HG03280 (cell line): ENCODE data around the gene PRKAR2B.
"Not testable (repeated sequence)": the region's sequence is repeated elsewhere in the genome, so short reads cannot be mapped to it uniquely, and the experiment has no call there.

ENCODE experiments used
- ATAC-seq: cut with Tn5 transposase; IDR thresholded peaks from one replicate; pipeline ENCODE4 v1.9.1; 2021; ENCODE audit warnings: mild to moderate bottlenecking, moderate library complexity; ENCODE audit not compliant: unreplicated experiment

PRKAR2B gene

DNA sequence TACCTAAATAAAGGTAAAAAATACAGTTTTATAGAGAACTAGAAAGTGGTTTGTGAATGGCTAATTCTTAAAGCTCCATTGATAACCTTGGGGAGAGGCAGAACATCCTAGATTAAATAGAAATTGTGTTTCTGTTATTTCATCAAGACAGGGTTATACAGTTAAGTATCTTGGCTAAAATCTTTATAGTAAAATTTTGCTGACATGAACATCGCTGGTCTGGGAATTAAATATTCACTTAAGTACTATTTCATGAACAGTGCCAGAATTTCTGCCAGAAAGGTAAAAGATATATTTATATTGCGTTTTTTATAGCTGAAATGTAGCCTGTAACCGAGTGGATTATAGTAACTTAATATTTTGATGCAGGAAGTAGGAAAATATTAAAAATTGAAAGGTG lies 70.6 kb downstream of the PRKAR2B start:
- ATAC-seq: no peak

DNA sequence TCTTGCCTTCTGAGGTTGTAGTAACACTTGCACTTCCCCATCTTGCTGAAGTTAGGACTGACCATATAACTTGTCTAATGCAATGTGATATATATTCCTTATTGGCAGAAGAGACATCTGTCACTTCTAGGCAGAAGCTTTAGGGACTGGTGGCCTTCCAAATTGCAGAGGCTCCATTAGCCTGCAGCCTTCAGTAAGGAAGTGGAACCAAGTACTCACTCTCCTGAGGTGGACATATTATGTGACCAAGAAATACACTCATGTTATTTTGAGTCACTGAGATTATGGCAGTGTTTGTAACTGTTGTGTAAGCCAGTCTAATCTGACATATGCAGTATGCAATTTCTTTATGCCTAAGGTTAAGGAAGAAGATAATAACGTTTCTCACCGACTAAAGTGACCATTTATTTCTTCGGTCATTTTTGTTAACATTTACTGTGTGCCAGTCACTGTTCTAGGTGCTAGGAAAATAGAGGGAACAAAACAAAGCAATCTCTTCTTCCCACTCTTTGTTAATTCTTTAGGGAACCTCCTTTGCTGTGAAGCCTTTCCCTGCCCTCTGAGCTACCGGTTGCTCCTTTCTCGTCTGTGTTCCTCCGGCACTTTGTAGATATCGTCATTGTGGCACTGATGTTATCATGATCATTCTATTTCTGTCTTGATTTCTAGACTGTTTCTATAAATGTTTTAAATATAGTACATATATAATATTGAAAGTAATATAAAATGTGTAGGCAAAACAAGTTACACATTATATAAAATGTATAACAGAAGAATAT lies 71.4 kb downstream of the PRKAR2B start:
- ATAC-seq: no peak

DNA sequence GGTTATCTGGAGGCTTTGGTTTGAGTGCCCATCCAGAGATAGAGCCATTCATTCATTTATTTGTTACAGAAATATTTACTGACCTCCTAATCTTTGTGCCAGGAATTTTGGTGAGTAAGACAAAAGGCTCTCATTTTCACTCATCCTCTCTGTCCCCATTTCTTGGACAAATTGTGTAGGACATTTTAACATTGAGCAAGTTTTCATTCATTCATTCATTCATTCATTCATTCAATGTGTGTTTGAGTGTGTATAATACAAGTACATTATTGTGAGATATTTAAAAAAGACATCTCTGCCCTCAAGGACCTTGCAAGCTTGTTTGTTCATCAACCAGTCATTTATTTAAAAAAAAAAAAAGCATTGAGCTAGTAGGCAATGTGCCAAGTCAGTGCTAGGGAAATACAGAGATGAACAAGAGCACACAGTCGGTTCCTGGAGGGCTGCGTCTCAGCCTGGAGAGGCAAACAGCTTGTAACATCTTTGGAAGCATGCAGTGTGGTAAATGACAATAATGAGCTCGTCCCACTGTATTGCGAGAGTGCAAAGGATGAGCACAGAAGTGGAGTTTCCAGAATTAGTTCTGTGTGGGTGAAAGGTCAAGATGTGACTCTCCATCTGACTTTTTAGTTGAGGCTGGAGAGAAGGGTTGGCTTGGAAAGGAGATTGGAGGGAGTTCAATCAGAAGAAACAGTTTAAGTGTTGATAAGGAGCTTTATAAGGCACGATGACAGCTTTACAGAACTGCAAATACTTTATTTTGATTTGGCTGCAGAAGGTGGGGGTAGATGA lies 73.8 kb downstream of the PRKAR2B start:
- no peak for ATAC-seq

DNA sequence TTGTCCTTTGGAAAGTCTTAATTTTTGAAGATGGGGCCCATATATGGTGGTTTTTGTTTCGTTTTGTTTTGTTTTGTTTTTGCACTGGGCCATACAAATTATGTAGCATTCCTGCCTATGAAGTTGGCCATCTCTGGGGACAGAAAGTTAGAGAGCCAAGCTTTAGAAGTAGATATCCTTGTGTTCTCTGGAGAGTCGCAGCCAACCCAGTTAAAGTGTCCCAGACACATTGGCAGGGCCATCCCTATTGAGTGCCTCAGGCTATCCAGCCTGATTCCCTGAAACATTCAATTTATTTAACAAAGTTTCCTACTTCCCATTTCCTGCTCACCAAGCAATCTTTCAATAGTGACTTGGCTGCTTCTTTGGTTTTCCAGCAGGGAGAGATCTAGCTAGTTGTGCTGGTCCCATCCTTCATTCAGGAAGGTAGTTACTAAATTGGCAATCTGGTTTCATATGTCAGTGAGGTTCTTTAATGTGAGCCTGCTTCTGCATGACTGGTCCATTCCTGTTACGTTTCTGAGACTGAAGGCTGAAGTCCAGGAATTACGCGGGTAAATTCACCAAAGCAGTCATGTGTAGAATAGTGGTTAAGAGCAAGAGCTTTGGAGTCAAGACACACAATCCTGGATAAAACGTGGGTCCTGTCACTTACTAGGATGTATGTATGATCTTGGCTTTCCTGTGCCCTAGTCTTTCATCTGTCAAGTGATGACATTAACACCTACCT lies 75.0 kb downstream of the PRKAR2B start:
- no peak for ATAC-seq

GRCh38 chr7:107122486-107122911 lies 78.0 kb downstream of the PRKAR2B start:
- no peak for ATAC-seq

- ATAC-seq: no peak
These were observed 78.9 kb downstream of the PRKAR2B start for GRCh38 chr7:107123392-107123791.

DNA sequence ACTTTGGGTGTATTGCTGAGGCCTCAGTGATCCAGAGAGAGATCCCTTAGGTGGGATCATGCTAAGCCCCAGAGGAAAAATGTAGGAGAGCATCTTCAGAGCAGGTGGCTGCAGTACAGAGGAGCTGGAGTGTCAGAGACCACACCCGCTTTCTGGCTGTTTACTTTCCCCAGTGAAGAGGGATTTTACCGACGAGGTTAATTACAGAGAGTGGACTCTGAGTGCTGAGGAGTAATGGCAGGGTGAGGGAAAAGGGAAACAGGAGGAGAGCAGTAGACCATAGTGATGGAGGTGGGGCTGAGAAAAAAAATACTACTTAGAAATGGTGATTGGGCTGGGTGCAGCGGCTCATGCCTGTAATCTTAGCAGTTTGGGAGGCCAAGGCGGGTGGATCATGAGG lies 81.0 kb downstream of the PRKAR2B start:
- ATAC-seq: no peak

DNA sequence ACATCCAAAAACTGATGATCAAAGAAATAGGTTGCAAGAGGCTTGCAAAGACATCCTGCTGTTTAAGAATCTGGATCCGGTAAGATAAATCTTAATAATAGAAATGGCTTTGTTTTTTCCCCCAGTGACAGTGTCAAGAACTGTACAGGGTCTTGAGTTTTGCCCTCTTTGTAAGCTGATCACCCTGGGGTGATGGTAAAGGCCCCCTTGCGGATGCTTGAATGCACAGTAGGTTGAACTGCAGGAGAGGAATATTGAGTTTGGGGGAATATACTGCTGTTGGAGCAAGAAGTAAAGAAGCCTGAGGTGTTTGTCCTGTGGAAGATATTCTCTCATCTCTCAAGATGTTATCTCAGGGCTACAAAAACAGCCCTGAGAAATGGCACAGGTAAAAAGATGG lies 83.7 kb downstream of the PRKAR2B start:
- ATAC-seq: no peak

GRCh38 chr7:107128748-107129147 lies 84.2 kb downstream of the PRKAR2B start:
- ATAC-seq: no peak

GRCh38 chr7:107130487-107131220 lies 86.1 kb downstream of the PRKAR2B start:
- ATAC-seq: no peak

- ATAC-seq: no peak
These were observed 88.9 kb downstream of the PRKAR2B start for GRCh38 chr7:107133396-107133795.

DNA sequence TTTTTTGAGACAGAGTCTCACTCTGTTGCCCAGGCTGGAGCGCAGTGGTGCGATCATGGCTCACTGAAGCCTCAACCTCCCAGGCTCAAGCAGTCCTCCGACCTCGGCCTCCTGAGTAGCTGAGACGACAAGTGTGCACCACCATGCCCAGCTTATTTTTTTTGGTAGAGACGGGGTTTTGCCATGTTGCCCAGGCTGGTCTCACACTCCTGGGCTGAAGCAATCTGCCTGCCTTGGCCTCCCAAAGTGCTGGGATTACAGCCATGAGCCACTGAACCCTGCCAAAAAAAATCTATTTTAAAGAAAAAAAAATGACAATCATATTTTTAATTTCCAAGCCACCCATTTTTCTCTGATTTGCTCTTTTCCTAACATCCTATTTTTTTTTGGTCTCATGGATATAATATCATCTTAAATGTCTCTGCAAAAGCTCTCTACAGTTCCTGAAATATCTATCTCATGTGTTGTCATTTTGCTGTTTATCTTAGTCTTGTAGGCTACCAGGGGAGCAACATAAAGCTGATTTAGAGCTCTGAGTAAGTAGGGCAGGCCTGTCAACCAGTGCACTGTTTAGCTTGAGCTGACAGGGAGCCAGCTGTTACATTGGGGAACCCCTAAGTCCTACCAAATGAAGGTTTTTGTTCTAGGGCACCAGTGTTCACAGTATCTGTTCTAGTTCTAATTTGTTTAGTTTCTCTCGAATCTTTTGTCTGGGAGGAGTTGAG lies 94.4 kb downstream of the PRKAR2B start:
- ATAC-seq: no peak

DNA sequence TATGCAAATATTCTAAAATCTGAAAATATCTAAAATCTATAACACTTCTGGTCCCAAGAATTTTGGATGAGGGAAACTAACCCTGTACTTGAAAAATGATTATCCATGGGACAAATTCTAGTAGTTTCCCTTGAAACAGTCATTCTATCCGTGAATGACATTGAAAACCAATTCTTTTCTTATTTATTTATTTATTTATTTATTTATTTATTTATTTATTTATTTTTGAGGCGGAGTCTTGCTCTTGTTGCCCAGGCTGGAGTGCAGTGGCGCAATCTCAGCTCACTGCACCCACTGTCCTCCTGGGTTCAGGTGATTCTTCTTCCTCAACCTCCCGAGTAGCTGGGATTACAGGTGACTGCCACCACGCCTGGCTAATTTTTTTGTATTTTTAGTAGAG lies 99.4 kb downstream of the PRKAR2B start:
- not testable (repeated sequence) for ATAC-seq

- ATAC-seq: no peak
These were observed 100.7 kb downstream of the PRKAR2B start for GRCh38 chr7:107145067-107145838.

DNA sequence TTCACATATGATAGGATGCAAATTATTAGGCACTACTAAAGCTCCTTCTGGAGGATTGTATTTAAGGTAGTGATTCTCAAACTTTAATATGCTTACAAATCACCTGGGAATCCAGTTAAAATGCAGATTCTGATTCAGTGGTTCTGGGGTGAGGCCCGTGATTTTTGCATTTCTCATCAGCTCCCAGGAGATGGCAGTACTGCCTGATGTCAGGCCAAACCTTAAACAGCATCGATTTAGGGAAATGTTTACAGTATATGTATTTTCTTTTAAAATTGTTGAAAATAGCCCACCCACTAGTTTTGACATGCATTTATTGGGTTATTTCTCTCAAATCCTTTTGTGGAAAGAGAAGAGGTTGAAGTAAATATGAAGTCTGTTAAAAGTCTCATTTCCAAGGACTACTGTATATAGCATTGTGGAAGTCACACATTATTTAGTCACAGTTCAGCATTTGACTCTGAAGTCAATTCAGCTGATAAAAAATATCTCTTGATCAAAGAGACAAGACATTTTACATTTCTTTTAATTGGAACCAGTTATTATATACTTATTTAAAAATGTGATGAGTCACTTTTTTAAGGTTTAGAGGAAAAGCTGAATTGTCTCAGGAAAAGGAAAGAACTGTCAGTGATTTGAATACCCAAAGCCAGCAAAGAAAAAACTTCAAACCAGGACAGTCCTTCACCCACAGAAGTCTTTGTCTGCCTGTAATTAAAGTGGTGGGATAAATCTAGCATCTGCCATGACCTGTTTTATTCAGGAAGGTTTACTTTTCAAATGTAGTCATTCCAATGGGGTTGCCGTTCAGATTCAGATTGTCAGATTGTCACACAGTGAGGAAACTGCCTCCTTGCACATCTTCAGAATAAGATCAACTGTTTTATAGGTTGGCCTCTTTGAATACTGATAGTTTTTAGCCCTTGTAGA lies 103.2 kb downstream of the PRKAR2B start:
- ATAC-seq: peak; percentile 69

DNA sequence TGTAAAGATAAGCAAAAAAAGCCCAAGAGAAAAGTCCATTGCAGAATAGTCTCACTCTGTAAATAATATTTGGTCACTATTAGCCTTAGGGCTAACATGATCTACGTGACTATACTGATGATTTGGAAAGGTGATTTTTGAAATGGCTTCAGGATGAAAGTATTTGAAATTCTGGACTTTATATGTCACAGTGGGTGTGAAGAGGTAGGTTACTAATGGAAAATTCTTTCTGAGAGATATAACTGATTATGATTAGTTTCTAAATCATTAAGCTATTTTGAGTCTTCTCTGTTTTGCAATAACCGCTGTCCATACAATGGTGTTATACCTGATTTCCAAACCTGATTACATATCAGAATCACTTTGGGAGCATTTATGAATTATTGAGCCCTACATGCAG lies 104.2 kb downstream of the PRKAR2B start:
- no peak for ATAC-seq

DNA sequence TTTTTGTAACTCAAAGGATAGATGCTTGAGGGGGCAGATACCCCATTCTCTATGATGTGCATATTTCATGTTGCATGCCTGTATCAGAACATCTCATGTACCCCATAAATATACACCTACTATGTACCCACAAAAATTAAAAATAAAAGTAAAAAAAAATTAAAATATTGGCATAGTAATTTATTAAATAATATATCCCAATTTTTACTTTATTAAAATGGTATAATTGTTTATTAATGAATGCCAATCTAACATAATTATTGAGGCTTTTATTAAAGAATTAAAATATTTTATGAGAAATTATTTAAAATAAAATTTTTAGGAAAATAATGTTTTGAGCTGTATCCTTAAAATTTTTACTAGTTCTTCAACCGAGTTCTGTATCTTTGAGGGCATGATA lies 105.4 kb downstream of the PRKAR2B start:
- no peak for ATAC-seq

- ATAC-seq: no peak
These were observed 106.0 kb downstream of the PRKAR2B start for GRCh38 chr7:107150375-107151073.
